Central memory CD8-positive, alpha-beta T cell (primary cell): ENCODE results near the gene FAM81B.
"Not testable (repeated sequence)": the region's sequence is repeated elsewhere in the genome, so short reads cannot be mapped to it uniquely, and the experiment has no call there.

Experiments
- ATAC-seq: fragments of 150-1000 bp; cut with Tn5 transposase; replicated peaks from 2 replicates; pipeline ENCODE4 v1.10.0; 2022; ENCODE audit warnings: mild to moderate bottlenecking, moderate FRiP score, moderate number of reproducible peaks; ENCODE audit not compliant: poor library complexity, severe bottlenecking; ENCODE audit errors: extremely low read depth
- DNase-seq, 2 donors: peaks; one replicate each; pipeline ENCODE4 v3.0.0; 2021; ENCODE audit warnings: low spot score in 2 of 2
- H3K27ac Mint-ChIP-seq: one replicate; pipeline ENCODE4 v1.8.0; 2022; ENCODE audit warnings: low read depth, mild to moderate bottlenecking, moderate library complexity, mixed read lengths
- H3K27me3 Mint-ChIP-seq: one replicate; pipeline ENCODE4 v1.8.0; 2022; ENCODE audit warnings: mixed read lengths
- H3K36me3 Mint-ChIP-seq: one replicate; pipeline ENCODE4 v1.8.0; 2022; ENCODE audit warnings: mild to moderate bottlenecking, moderate library complexity, mixed read lengths; ENCODE audit not compliant: insufficient read depth
- H3K4me1 Mint-ChIP-seq: one replicate; pipeline ENCODE4 v1.8.0; 2022; ENCODE audit warnings: mixed read lengths
- H3K4me3 Mint-ChIP-seq: one replicate; pipeline ENCODE4 v1.8.0; 2022; ENCODE audit warnings: mild to moderate bottlenecking, moderate library complexity, mixed read lengths
- H3K9me3 Mint-ChIP-seq: one replicate; pipeline ENCODE4 v1.8.0; 2022; ENCODE audit warnings: mixed read lengths

FAM81B gene

GRCh38 chr5:95380103-95380628, 11.0 kb upstream of the FAM81B start:
- DNase-seq = no peak
- Mint-ChIP-seq H3K4me3 (no peak overlapping the region), H3K27ac (no peak overlapping the region), H3K4me1 (peaks cover 9% of the 10 kb centered on the region), H3K36me3 (no peaks in the 10 kb centered on the region), H3K27me3 (no peaks in the 10 kb centered on the region), H3K9me3 (no peaks in the 10 kb centered on the region)
- no peak for ATAC-seq

GRCh38 chr5:95382801-95383200, 8.4 kb upstream of the FAM81B start:
- Mint-ChIP-seq H3K4me3 (no peak overlapping the region), H3K9me3 (no peaks in the 10 kb centered on the region), H3K27ac (no peak overlapping the region), H3K27me3 (no peaks in the 10 kb centered on the region), H3K36me3 (no peaks in the 10 kb centered on the region), H3K4me1 (peaks cover 9% of the 10 kb centered on the region)
- DNase-seq = no peak
- no peak for ATAC-seq

DNA sequence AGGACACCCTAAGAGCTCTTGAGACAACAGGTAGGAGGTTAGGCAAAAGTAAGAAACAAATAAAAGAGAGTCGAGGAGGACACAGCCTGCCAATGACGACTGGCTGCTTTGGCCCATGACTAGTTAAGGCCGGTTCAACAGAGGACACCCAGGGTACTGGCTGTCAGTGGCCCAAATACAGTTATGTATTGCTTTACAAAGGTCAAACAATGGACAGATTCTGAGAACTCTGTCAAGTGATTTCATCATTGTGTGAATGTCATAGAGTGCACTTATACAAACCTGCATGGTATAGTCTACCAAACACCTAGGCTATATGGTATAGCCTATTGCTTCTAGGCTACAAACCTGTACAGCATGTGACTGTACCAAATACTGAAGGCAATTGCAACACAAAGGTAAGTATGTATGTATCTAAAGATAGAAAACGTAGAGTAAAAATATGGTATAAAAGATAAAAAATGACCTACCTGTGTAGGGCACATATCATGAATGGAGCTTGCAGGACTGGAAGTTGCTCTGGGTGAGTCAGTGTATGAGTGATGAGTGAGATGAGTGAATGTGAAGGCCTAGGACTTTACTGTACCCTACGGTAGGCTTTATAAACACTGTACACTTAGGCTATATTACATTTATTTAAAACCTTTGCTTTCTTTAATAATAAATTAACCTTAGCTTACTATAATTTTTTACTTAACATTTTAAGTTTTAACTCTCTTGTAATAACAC, 6.5 kb upstream of the FAM81B start:
- no peak for DNase-seq

GRCh38 chr5:95385334-95385733, 5.8 kb upstream of the FAM81B start:
- DNase-seq (no peak), ATAC-seq (no peak)
- H3K9me3 Mint-ChIP-seq = no peaks in the 10 kb centered on the region
- no peaks in the 10 kb centered on the region for H3K36me3 Mint-ChIP-seq
- H3K4me3 Mint-ChIP-seq = no peak overlapping the region
- H3K27me3 Mint-ChIP-seq = no peaks in the 10 kb centered on the region
- H3K4me1 Mint-ChIP-seq = peaks cover 2% of the 10 kb centered on the region
- H3K27ac Mint-ChIP-seq = no peak overlapping the region

More for the DNA sequence above, 6.5 kb upstream of the FAM81B start:
- no peak for ATAC-seq
- H3K36me3 Mint-ChIP-seq = no peaks in the 10 kb centered on the region
- H3K4me3 Mint-ChIP-seq = no peak overlapping the region
- no peak overlapping the region for H3K27ac Mint-ChIP-seq
- no peaks in the 10 kb centered on the region for H3K27me3 Mint-ChIP-seq
- peaks cover 9% of the 10 kb centered on the region for H3K4me1 Mint-ChIP-seq
- no peaks in the 10 kb centered on the region for H3K9me3 Mint-ChIP-seq

GRCh38 chr5:95391965-95392364, 799 bp downstream of the FAM81B start:
- peaks cover 12% of the 10 kb centered on the region for H3K27me3 Mint-ChIP-seq
- not testable (repeated sequence) for H3K36me3 Mint-ChIP-seq, H3K4me1 Mint-ChIP-seq

DNA sequence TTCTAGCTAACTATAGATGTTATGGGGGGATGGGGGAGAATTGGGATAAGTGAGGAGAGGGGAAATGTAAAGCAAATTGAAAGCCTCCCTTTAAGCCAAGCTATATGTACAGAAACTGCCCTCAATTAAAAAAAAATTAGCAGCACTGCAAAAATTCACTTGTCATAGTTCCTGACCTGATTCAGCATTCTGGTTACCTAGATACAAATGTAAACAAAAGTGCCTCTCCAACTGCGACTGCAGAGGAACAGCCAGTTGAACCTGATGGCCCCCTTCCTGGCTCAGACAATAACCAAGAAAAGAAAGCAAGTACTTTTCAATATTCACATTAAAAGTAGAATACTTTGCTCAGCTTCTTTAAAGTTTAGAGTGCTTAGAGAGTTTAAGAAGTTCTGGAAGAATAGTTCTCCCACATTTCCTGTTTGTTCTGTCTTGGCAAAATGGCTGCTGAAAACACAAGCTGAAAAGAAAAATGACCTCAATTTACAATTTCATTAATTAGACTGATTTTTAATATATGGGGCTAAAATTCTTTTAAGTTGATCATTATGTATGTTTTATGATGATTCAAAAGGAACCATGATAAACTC, 1.5 kb downstream of the FAM81B start:
- DNase-seq (no peak), ATAC-seq (no peak)
- no peak overlapping the region for H3K4me3 Mint-ChIP-seq

More at GRCh38 chr5:95391965-95392364, 799 bp downstream of the FAM81B start:
- not testable (repeated sequence) for H3K4me3 Mint-ChIP-seq, DNase-seq, H3K9me3 Mint-ChIP-seq, ATAC-seq, H3K27ac Mint-ChIP-seq

GRCh38 chr5:95393279-95393678, 2.1 kb downstream of the FAM81B start:
- H3K9me3 Mint-ChIP-seq = no peaks in the 10 kb centered on the region
- H3K4me1 Mint-ChIP-seq = no peaks in the 10 kb centered on the region
- no peaks in the 10 kb centered on the region for H3K36me3 Mint-ChIP-seq
- ATAC-seq = no peak
- peaks cover 12% of the 10 kb centered on the region for H3K27me3 Mint-ChIP-seq
- no peak overlapping the region for H3K27ac Mint-ChIP-seq
- DNase-seq = no peak
- no peak overlapping the region for H3K4me3 Mint-ChIP-seq

More for the DNA sequence above, 1.5 kb downstream of the FAM81B start:
- Mint-ChIP-seq H3K27me3 (peaks cover 12% of the 10 kb centered on the region), H3K27ac (no peak overlapping the region), H3K36me3 (no peaks in the 10 kb centered on the region), H3K4me1 (no peaks in the 10 kb centered on the region), H3K9me3 (no peaks in the 10 kb centered on the region)

- Mint-ChIP-seq H3K4me1 (no peaks in the 10 kb centered on the region), H3K27ac (no peak overlapping the region), H3K9me3 (no peaks in the 10 kb centered on the region), H3K4me3 (no peak overlapping the region), H3K36me3 (peaks cover 2% of the 10 kb centered on the region), H3K27me3 (no peaks in the 10 kb centered on the region)
- ATAC-seq = no peak
- no peak for DNase-seq
Observed at GRCh38 chr5:95398989-95399388, 7.8 kb downstream of the FAM81B start.

DNA sequence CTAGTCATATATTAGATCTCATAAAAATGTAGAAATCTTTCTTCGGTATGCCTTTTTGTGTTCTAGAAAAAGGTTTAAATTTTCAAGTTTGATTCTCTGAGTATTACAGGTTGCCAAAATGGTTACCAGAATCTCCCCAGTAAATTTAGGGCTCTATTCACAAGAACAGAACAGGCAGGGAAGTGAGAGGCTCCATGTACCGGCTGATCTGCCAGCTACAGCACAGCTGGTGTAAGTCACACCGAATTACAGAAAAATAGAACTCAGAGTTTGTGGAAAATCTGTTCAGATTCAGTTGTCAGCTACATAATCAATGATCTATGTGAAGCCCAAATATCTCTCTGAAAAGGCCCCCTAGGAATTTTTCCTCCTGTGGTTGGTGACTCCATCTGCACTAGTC, 10.5 kb downstream of the FAM81B start:
- H3K4me3 Mint-ChIP-seq = no peak overlapping the region
- no peak for DNase-seq
- peaks cover 2% of the 10 kb centered on the region for H3K36me3 Mint-ChIP-seq
- H3K27me3 Mint-ChIP-seq = peaks cover 14% of the 10 kb centered on the region
- ATAC-seq = no peak
- H3K9me3 Mint-ChIP-seq = no peaks in the 10 kb centered on the region
- no peak overlapping the region for H3K27ac Mint-ChIP-seq
- no peaks in the 10 kb centered on the region for H3K4me1 Mint-ChIP-seq

- DNase-seq = no peak
- no peak for ATAC-seq
- Mint-ChIP-seq H3K9me3 (no peaks in the 10 kb centered on the region), H3K27ac (no peak overlapping the region), H3K36me3 (peaks cover 2% of the 10 kb centered on the region), H3K4me1 (no peaks in the 10 kb centered on the region), H3K4me3 (no peak overlapping the region), H3K27me3 (peaks cover 34% of the 10 kb centered on the region)
Observed at GRCh38 chr5:95403996-95404395, 12.8 kb downstream of the FAM81B start.

DNA sequence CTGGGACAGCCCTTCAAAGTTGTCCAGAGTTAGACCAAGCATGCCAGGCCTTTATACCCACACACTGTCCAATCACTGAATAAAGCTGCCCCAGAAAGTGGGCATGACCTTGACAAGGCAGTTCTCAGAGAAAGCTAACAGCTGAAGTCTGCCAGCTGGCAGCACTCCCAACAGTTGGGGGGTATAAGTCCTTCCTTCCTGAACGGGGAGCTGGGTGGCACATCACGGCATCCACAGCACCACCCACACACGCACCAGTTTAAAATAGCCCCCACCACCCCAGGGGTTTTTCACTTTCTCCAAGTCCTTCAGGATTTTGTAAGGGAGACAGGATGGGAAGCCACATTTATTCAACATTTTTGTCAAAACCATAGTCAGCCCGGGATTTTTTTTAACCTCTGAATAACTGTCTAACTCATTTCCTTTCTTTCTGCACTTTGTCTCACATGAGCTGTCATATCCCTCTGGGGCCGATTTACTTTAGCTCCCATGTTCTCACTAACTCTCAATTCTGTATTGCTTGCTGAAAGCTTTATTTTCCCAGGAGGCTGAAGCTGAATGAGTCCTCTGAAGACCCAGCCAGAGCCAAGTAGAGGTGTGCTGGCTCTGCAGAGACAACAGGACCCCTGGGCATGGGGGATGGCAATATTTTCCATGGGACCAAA, 15.4 kb downstream of the FAM81B start:
- peaks cover 43% of the 10 kb centered on the region for H3K27me3 Mint-ChIP-seq
- no peaks in the 10 kb centered on the region for H3K9me3 Mint-ChIP-seq
- no peaks in the 10 kb centered on the region for H3K36me3 Mint-ChIP-seq
- H3K4me3 Mint-ChIP-seq = no peak overlapping the region
- no peak overlapping the region for H3K27ac Mint-ChIP-seq
- no peak for DNase-seq
- no peaks in the 10 kb centered on the region for H3K4me1 Mint-ChIP-seq
- no peak for ATAC-seq

DNA sequence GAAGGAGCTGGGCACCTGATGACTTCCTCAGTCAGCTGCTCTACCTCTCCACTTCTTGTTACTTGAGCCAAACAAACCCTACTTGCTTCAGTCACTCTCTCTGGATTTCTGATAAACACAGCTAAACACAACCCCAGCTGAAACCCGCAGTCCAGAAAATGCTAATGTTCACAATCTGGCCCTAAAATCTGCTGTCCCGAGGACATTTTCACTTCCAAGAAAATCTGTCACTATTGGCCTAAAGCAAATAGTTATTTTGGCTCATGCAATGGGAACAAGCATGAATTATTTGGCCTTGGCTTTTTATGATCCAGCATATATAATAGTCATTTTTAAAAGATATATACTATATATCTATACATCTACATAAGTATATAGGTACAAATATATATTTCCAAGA, 19.1 kb downstream of the FAM81B start:
- Mint-ChIP-seq H3K4me1 (no peaks in the 10 kb centered on the region), H3K36me3 (no peaks in the 10 kb centered on the region), H3K27me3 (peaks cover 43% of the 10 kb centered on the region), H3K27ac (no peak overlapping the region), H3K4me3 (no peak overlapping the region), H3K9me3 (no peaks in the 10 kb centered on the region)
- ATAC-seq (no peak), DNase-seq (no peak)

DNA sequence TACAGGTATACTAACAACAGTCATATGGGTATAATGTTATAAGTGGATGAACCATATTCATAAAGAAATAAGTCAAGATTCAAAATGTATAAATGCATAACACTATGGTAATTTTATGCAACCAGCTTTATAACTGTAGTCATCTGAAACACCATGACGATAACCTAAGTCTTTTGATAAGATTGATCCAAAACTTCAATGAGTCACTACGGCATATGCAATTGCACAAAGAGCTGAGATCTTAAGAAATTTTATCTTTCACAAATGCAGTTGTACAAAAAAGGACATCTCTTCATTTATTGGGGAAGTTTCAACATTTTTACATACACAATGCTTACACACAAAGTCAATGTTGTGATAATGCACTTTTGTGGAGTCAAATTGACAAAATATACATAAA, 20.3 kb downstream of the FAM81B start:
- no peaks in the 10 kb centered on the region for H3K36me3 Mint-ChIP-seq
- no peak for ATAC-seq
- no peaks in the 10 kb centered on the region for H3K4me1 Mint-ChIP-seq
- DNase-seq = no peak
- H3K4me3 Mint-ChIP-seq = no peak overlapping the region
- no peaks in the 10 kb centered on the region for H3K9me3 Mint-ChIP-seq
- H3K27me3 Mint-ChIP-seq = peaks cover 31% of the 10 kb centered on the region
- H3K27ac Mint-ChIP-seq = no peak overlapping the region
